MM.1S (cell line): ENCODE data around the gene ARHGAP23.

Experiments
- CTCF ChIP-seq: fragments of 300-600 bp; sonication (generic); IDR thresholded peaks from 2 replicates; pipeline ENCODE4 v1.5.1; 2016; ENCODE audit warnings: antibody characterized with exemption, low read length, mixed read lengths
- EZH2 ChIP-seq: fragments of 300-600 bp; sonication (generic); optimal IDR thresholded peaks from 2 replicates; pipeline ENCODE3; 2017; ENCODE audit warnings: low read depth, mild to moderate bottlenecking, antibody characterized with exemption, low read length, mixed read lengths

- TF ChIP-seq CTCF = no peak
- TF ChIP-seq EZH2 = no peak
Observed at GRCh38 chr17:38441429-38442061, 13.3 kb downstream of the ARHGAP23 start.
